CMK (cell line): ENCODE data around the gene CASQ1.

Experiments
- DNase-seq: peaks from one replicate; pipeline ENCODE4 v3.0.0-alpha.2; 2010; ENCODE audit warnings: low read depth

Gene CASQ1

DNA sequence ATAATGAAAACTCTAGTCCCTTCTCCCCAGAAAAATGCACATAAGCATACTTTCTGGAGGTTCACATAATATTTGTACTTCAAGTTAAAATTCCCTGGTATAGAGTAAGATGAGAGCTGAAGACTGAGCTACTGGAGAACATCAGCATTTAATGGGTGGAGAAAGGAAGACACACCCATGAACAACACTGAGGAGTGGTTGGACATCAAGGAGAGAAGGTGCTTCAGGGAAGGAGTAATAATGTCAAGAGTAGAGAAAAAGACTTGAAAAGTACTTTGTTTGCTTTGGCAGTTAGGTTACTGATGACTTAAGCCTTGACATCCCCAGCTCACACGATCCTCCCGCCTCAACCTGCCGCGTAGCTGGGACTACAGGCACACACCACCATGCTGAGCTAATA lies 36.7 kb downstream of the CASQ1 start:
- DNase-seq: no peak

DNA sequence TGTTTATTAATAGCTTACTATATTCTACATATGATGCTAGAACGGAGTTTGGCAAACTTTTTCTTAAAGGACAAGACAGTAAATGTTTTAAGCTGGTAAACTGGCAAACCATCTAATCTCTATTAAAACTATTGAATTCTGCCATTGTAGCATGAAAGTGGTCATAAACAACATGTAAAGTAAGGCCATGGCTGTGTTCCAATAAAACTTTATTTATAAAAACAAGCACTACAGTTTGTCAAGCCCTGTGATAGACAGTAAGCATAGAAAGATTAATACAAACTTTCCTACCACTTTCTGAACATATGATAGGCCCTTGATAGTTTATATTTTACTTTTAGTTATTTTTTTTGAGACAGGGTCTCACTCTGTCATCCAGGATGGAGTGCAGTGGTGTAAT lies 37.2 kb downstream of the CASQ1 start:
- no peak for DNase-seq

DNA sequence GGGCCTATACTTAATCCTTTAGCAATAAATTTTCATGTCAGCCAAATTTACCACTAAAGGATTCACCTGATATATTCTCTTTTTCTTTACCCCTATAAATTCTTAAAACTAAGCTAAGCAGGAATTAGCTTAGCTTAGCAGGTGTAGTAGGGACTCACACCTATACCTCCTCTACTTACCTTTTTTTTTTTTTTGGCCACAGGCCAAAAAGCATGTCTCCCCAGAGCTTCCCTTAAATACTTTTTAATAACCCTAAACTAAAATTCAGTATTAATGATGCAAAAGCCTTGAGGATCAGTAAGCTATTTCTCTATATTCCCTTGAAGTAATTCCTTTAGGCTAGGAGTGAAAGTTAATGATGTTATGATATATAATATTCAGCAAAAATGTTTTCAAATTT lies 38.1 kb downstream of the CASQ1 start:
- DNase-seq: no peak

DNA sequence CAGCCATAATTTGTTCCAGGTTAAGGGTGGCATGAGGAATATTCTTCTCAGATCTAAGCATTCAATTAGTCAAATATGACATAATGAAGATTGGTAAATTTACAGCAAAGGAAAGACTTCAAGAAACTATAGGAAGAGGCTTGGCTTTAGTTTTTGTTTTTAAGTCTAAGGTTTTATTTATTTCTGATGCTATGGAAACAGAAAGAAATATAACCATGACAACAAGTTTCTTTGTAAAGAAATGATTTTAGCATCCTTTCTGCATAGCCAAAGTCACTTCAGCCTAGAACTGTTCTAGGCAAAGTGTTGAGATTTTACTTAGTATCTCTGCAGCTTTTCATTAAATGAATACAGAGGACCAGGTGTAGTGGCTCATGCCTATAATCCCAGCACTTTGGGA lies 42.5 kb downstream of the CASQ1 start:
- no peak for DNase-seq

DNA sequence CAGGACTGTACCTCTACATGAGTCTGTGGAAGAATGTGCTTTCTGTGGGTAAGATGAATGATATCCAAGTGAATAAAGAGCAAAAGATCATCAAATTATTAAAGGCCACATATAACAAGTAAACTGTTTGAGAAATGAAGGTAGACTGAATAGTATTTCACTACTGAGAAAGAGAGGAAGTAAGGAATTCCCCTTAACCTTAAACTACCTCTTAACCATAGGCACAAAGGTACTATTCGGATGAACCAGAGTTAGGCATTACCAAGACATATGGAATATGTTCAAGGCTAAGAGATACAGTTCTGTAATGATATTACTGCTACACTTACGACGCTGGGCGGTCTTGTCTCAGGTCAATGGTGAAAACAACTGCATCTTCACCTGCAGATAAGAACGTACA lies 46.4 kb downstream of the CASQ1 start:
- no peak for DNase-seq

DNA sequence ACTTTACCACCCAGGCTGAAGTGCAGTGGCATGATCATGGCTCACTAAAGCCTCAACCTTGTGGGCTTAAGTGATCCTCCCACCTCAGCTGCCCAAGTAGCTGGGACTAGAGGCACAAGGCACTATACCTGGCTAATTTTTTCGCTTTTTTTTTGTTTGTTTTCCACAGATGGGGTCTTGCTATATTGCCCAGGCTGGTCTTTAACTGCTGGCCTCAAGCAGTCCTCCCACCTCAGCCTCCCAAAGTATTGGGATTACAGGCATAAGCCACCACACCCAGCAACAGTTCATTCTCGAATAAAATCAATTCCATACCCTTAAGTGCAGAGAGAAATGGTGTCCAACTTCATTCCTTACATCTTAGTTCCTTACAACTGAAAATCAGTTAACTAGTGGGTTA lies 47.2 kb downstream of the CASQ1 start:
- no peak for DNase-seq

DNA sequence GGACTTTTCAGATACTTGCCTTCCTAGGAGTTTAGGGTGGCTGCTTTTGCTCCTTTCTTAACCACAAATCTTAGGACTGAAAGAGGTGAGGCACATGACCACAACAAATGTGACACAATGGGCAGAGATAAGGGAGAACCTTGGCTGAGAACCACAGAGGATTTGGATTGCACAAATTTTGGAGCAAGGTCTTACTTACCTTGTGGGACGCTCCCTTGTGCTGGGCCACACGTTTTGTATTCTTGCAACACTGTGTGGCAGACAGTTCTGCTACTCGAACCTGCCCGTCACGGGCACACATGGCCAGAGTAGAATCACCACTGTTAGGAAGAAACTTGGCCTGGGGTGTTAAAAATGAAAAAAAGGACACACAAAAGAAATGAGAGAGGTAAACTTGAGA lies 48.0 kb downstream of the CASQ1 start:
- no peak for DNase-seq

DNA sequence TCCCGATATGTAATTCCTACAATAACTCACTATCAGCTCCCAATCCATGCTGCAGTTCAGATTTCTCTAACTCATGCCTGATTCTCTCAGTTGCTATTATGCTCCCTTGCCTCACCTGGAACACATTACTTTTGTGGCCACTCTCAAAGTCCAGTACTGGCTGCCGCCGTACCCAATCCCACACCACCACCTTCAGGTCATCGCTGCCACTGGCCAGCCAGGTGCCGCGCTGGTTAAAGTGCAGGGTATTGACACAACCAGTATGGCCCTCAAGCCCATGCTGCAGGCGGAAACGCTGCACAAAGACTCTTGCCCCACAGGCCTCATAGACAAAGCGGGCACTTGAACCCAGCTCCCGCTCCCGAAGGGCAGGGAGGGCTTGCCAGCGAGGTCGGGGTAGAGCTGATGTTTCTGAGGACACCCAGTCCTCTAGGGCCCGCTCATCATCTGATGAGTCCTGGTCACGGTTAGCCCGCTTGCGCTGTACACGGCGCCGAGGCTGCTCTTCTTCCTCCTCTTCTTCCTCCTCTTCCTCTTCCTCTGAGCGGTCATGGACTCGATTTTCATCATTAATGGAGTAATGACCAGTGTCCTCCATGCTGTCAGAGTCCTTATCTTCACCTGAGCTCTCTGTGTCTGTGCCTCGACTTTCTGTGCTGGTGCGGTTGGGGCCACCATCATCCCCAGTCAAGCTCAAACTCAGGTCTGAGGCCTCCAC lies 49.4 kb downstream of the CASQ1 start:
- no peak for DNase-seq

DNA sequence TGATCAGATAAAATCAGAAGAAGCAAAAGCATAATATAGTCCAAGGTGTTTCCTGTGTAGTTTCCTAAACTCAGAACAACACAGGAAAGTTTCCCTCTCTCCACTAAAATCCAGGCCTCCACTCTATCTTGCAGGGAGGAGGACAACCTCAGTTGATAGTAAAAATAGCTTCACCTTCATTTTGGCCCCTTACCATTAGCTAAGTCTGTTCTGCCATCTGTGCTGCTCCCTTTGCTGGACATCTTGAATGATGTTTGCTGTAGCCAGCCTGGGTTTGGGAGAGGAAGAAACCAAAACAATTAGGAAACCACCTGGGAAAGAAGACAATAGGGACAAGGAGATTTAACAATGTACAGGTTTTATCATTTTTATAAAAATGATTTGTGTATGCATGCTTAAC lies 53.4 kb downstream of the CASQ1 start:
- no peak for DNase-seq

DNA sequence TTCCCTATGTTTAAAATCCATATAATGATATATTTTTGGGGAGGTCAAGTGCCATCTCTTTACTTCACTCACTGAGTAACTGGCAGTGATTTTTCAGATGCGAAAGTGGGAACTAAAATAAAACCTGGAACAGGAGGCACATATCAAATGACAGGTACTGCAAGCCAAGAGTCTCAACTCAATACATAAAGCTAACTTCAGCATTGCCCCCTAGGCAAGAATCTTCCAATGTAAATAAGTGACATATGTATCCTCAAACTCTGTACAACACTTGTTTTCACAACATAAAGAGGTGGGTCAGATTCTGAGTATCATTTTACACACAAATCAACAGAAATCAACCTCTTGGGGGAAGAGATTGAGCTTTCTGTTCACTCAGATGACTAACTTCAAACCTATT lies 53.8 kb downstream of the CASQ1 start:
- DNase-seq: no peak

DNA sequence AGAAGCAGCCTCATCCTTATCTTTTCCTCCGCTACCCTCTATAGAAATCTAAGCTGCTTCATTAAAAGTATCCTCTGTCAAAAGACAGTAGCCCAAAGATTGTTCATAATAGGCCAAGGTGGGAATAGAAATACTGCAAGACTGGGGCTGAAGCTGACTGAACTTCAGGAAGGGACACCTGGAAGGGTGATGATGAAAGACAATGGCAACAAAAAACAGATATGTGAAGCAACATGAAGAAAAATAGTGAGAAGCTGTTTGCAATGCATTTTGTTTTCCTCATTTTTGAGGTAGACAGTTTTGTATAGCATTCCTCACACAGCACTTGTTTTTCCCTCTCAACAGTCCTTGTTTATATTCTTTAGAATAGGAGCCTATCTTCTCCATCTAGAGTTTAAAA lies 55.1 kb downstream of the CASQ1 start:
- DNase-seq: no peak

DNA sequence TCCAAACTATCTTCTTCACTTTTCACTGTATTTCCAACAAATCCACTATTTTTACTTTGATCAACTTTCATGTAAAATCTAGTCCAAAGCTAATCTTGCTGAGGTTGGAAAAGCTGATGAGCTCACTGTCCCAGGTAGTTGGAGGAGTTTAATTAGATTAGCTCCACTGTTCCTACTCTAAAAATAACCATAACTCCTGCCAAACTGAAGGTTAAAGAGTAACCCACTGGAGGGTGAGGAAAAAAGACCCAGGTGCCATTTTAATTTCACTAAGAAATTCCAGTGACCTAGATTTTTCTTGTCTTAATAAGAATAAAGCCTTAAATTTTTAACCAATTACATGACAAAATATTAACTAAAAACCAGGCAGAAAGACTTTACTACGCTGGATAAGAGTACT lies 56.7 kb downstream of the CASQ1 start:
- DNase-seq: no peak

DNA sequence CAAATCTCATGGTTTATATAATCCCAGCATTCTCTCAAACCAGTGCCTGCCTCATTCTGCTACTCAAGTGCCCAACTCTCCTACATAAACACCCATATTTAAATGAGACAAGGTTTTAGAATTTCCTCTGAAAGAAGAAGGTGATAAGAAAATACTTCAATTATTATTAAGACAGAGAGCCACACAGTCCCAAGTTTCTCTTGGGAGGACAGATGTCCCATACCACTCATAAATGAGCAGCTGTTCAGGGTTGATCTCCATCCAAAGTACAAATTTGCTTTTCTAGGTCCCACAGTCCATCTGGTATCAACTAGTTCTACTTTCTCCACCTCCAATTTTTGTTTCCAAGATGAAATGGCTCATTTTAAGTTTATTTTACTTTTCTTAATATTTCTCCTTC lies 60.6 kb downstream of the CASQ1 start:
- DNase-seq: no peak
